ENCODE data around the gene CCDC171. TPM values are rescaled to one million over a fixed set of nuclear protein-coding genes. Genes with fewer than 3 reads are reported as not detected.

Gene CCDC171
- total and polyA plus RNA-seq, 10 of the 15 experiments (the other 5 are each of a cell fraction or from before 2014, with no cell fraction given), result 1.00 to 7.2 (median 2.8) TPM

- TF ChIP-seq E4F1 (IDR thresholded peaks at IDR 0.05; ENCODE audit: borderline replicate concordance, partially characterized antibody), result no peak
- no peak for TF ChIP-seq ATF3 (IDR thresholded peaks at IDR 0.05; ENCODE audit: borderline replicate concordance, extremely low read depth, low read depth, low read length)
- TF ChIP-seq SMARCA5 (IDR thresholded peaks at IDR 0.05), result no peak
- TF ChIP-seq TBL1XR1 (IDR thresholded peaks at IDR 0.05; ENCODE audit: low read depth, low read length), result no peak
- no peak for TF ChIP-seq ATF7 (IDR thresholded peaks at IDR 0.05; ENCODE audit: low read depth)
Measured at GRCh38 chr9:15915711-15916110, 362.9 kb downstream of the CCDC171 start (continued).

- H3K79me2 ChIP-seq (ENCODE audit: control insufficient read depth, insufficient read depth, low read length), result no peaks in the 10 kb centered on the region
- H4K20me1 ChIP-seq (ENCODE audit: control insufficient read depth, insufficient read depth), result no peaks in the 10 kb centered on the region
- FAIRE-seq (no peak), DNase-seq (ENCODE audit: low read depth, low spot score) (no peak), ATAC-seq (no peak)
- in situ Hi-C loops (cut with MboI), result no loop called here
- ChIA-PET SMC1A (ENCODE audit: uncharacterized antibody, unreplicated experiment) (no interaction called here), CTCF (interaction anchor here (1.1 kb wide), 1 partner anchor 60 kb away, joined by 3 read pairs; no protein-coding TSS in a partner anchor), RAD21 (ENCODE audit: unreplicated experiment) (no interaction called here), POLR2A (no interaction called here)
- no peaks in the 10 kb centered on the region for H3K9me3 ChIP-seq (replicated peaks; ENCODE audit: control insufficient read depth, insufficient read depth, low read length)
- intact Hi-C loops (cut with micrococcal nuclease; ENCODE audit: unreplicated experiment), result no loop called here
- H3K36me3 ChIP-seq (ENCODE audit: control insufficient read depth in 2 of 2, insufficient read depth in 2 of 2, low read length in 1 of 2), result no peaks in the 10 kb centered on the region
- no peaks in the 10 kb centered on the region for H3K4me1 ChIP-seq (ENCODE audit: control insufficient read depth, insufficient read depth, low read length)
- no peak overlapping the region for H3K4me2 ChIP-seq (ENCODE audit: control insufficient read depth, insufficient read depth)
- H3K9ac ChIP-seq (ENCODE audit: control insufficient read depth, insufficient read depth, low read length), result no peak overlapping the region
- no peaks in the 10 kb centered on the region for H3K27me3 ChIP-seq (replicated peaks in 1 of 2; ENCODE audit: control insufficient read depth in 2 of 2, insufficient read depth in 2 of 2, low read length in 1 of 2)
- WGBS (ENCODE audit: insufficient coverage, insufficient replicate concordance, low lambda C conversion rate, missing lambda C conversion rate), result 57% methylated on average over 2 of the region's 2 CpGs
- H3K4me3 ChIP-seq, result no peak overlapping the region
- no TSS peak for BruUV-seq (replicated peaks)
- H3K27ac ChIP-seq (ENCODE audit: control insufficient read depth, insufficient read depth), result no peak overlapping the region
- no peak overlapping the region for H2AFZ ChIP-seq (ENCODE audit: control insufficient read depth, low read depth, low read length)
- TF ChIP-seq MEF2B (IDR thresholded peaks at IDR 0.05; ENCODE audit: partially characterized antibody, poor library complexity, severe bottlenecking) (no peak), CHD4 (IDR thresholded peaks at IDR 0.05) (no peak), DPF2 (IDR thresholded peaks at IDR 0.05) (no peak), CBX5 (IDR thresholded peaks at IDR 0.05; ENCODE audit: low read depth) (no peak), LARP7 (IDR thresholded peaks at IDR 0.05) (no peak), ZZZ3 (IDR thresholded peaks at IDR 0.05; ENCODE audit: control insufficient read depth, insufficient read length, low read depth) (no peak), BACH1 (IDR thresholded peaks at IDR 0.05; ENCODE audit: borderline replicate concordance) (no peak), CHD1 (IDR thresholded peaks at IDR 0.05; ENCODE audit: low read depth, low read length) (no peak), NR2C2 (IDR thresholded peaks at IDR 0.05; ENCODE audit: borderline replicate concordance, control insufficient read depth, insufficient read length, low read depth) (no peak), ATF3 (IDR thresholded peaks at IDR 0.05; ENCODE audit: borderline replicate concordance, extremely low read depth, low read depth, low read length) (no peak), ASH2L (IDR thresholded peaks at IDR 0.05; ENCODE audit: borderline replicate concordance, low read depth) (no peak), CTCF (IDR thresholded peaks at IDR 0.05 in 2 of 3, conservative IDR thresholded peaks at IDR 0.05 in 1 of 3; ENCODE audit: control insufficient read depth in 2 of 3, extremely low read depth in 1 of 3, insufficient read depth in 1 of 3, low read depth in 3 of 3, low read length in 3 of 3) (no peak), MYC (IDR thresholded peaks at IDR 0.05; ENCODE audit: insufficient read depth, insufficient read length, insufficient replicate concordance, low read length, severe bottlenecking) (no peak), IKZF1 (conservative IDR thresholded peaks at IDR 0.05) (no peak), POU2F2 (IDR thresholded peaks at IDR 0.05; ENCODE audit: borderline replicate concordance, low read depth, low read length) (no peak)
Measured at GRCh38 chr9:15927161-15927560, 374.3 kb downstream of the CCDC171 start.

Data from GM12878 (cell line).